BJ (cell line): ENCODE results near the gene ANO7. TPM values are rescaled to one million over a fixed set of nuclear protein-coding genes. Genes with fewer than 3 reads are reported as not detected.

ENCODE experiments used
- CTCF ChIA-PET: fragments of 350-600 bp; formaldehyde crosslinking; extraction: SDS; loops from one replicate; lab custom pipeline; 2021; ENCODE audit warnings: antibody characterized with exemption, inconsistent platforms; lab: Yijun Ruan, JAX
- POLR2A ChIA-PET: fragments of 300-600 bp; sonication (Branson Sonifier 250); formaldehyde crosslinking; extraction: SDS; loops from one replicate; lab custom pipeline; 2021; ENCODE audit warnings: antibody characterized with exemption; lab: Charles Lee
- DNase-seq: peaks from one replicate; pipeline ENCODE4 v3.0.0-alpha.2; 2011; ENCODE audit warnings: low read depth
- H3K27me3 ChIP-seq: 2 replicates; pipeline ENCODE4 v1.6.0; 2011; ENCODE audit warnings: low read length; ENCODE audit not compliant: control insufficient read depth, insufficient read depth
- H3K36me3 ChIP-seq: 2 replicates; pipeline ENCODE4 v1.5.1; 2011; ENCODE audit warnings: low read length; ENCODE audit not compliant: control insufficient read depth, insufficient read depth
- H3K4me3 ChIP-seq: 2 replicates; pipeline ENCODE4 v1.5.1; 2011; ENCODE audit warnings: low read depth, mild to moderate bottlenecking, control low read depth, low read length
- polyA plus RNA-seq: library from polyadenylated mRNA; depleted of rRNA; stranded (reverse); fragments of >200 nt; gene quantifications from 2 replicates; pipeline ENCODE4 v1.2.3, GENCODE V29; 2011
- TF ChIP-seq, protein P1 (sequence below): IDR thresholded peaks from 2 replicates; pipeline ENCODE4 v1.5.1; 2011; ENCODE audit warnings: low read depth, mild to moderate bottlenecking, control low read depth, inconsistent platforms, low read length, moderate library complexity; ENCODE audit not compliant: insufficient read depth

ANO7 gene
- polyA plus RNA-seq, 1 experiment: 0.74 TPM

DNA sequence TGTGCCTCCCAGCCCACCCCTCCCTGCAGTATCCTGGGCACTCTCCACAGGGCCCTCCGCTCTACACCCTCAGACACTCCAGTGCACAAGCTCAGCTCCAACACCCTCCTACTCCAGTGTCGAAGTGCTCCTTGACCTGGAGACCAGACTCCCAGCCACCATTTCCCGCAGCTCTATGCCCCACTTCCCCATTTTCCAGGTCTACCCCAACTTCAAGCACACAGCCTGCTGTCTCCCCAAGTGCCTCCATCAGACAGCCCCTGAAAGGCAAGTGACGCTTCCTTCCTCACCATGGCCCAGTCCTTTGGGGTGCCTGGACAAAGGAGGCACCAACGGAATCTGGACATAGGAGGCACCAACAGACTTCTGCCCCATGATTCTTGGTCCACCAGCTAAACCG, 46.4 kb upstream of the ANO7 start:
- no peak for DNase-seq
- H3K36me3 ChIP-seq: no peaks in the 10 kb centered on the region; the same call in 1 of the 2 replicates
- H3K4me3 ChIP-seq: no peak overlapping the region
- ChIA-PET CTCF (no interaction called here), POLR2A (no interaction called here)
- TF ChIP-seq, protein P1, sequence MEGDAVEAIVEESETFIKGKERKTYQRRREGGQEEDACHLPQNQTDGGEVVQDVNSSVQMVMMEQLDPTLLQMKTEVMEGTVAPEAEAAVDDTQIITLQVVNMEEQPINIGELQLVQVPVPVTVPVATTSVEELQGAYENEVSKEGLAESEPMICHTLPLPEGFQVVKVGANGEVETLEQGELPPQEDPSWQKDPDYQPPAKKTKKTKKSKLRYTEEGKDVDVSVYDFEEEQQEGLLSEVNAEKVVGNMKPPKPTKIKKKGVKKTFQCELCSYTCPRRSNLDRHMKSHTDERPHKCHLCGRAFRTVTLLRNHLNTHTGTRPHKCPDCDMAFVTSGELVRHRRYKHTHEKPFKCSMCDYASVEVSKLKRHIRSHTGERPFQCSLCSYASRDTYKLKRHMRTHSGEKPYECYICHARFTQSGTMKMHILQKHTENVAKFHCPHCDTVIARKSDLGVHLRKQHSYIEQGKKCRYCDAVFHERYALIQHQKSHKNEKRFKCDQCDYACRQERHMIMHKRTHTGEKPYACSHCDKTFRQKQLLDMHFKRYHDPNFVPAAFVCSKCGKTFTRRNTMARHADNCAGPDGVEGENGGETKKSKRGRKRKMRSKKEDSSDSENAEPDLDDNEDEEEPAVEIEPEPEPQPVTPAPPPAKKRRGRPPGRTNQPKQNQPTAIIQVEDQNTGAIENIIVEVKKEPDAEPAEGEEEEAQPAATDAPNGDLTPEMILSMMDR: no peak
- no peaks in the 10 kb centered on the region for H3K27me3 ChIP-seq

- Histone ChIP-seq H3K36me3 (no peaks in the 10 kb centered on the region), H3K27me3 (no peaks in the 10 kb centered on the region), H3K4me3 (no peak overlapping the region)
- ChIA-PET POLR2A (no interaction called here), CTCF (no interaction called here)
- no peak for DNase-seq
- TF ChIP-seq, protein P1: no peak
These were observed 45.9 kb upstream of the ANO7 start for GRCh38 chr2:241142593-241142992.

DNA sequence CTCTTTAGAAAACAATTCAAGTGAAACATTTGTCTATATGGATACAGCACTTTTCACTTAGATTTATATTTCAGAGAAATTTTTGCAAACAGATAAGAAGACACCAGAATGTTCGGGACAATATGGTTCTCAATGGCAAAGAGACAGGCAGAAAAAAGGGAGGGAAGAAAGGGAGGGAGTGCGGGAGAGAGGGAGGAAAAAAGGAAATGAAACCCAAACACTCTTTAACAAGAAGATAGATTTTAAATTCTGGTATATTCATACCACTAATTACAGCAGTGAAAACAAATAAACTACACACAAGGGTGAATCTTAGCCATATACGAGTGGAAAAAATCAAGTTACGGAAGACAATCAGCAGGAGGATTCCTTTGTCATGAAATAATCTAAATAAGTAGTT, 42.2 kb upstream of the ANO7 start:
- TF ChIP-seq, protein P1: no peak
- Histone ChIP-seq H3K36me3 (no peaks in the 10 kb centered on the region), H3K27me3 (no peaks in the 10 kb centered on the region), H3K4me3 (no peak overlapping the region)
- CTCF ChIA-PET: no interaction called here
- POLR2A ChIA-PET: no interaction called here
- DNase-seq: no peak

DNA sequence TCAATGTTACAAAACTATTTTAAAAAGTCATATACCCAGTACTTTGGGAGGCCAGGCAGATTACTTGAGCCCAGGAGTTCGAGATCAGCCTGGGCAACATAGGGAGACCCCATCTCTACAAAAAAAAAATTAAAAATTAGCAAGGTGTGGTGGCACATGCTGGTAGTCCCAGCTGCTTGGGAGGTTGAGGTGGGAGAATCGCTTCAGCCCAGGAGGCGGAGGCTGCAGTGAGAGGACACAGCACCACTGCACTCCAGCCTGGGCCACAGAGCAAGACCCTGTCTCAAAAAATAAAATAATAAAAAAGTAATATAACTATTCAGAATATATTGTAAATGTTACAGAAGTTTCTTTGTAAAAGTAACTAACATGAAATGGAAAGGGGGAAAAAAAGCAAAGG, 41.1 kb upstream of the ANO7 start:
- Histone ChIP-seq H3K4me3 (no peak overlapping the region), H3K36me3 (no peaks in the 10 kb centered on the region), H3K27me3 (no peaks in the 10 kb centered on the region)
- ChIA-PET CTCF (no interaction called here), POLR2A (no interaction called here)
- DNase-seq: no peak
- TF ChIP-seq, protein P1: no peak

DNA sequence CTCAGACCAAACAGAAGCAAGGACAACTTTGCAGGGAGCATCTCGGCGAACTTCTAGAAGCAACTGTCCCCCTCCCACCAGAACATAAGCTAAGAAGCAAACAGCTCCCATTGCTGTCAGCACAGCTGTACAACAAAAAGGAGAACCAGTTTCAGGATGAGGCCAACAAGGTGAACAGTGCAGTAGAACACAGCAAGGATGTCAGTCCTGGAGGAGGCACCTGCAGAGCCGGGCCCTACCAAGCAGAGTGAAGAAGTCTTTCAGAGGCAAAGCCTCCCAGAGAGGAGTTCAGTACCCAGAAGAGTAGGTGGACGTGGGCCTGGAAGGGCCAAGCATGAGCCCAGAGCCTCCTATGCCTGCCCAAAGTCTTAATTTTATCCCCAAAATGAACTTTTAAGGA, 40.2 kb upstream of the ANO7 start:
- no peak for DNase-seq
- Histone ChIP-seq H3K27me3 (no peaks in the 10 kb centered on the region), H3K4me3 (no peak overlapping the region), H3K36me3 (no peaks in the 10 kb centered on the region)
- TF ChIP-seq, protein P1: no peak
- ChIA-PET CTCF (interaction anchor here (1.0 kb wide), 1 partner anchor 111 kb away, joined by 3 read pairs; no protein-coding TSS in a partner anchor), POLR2A (no interaction called here)
